CD1c-positive myeloid dendritic cell (primary cell): ENCODE results near the gene CELF4.

Source experiments
- DNase-seq: peaks from one replicate; pipeline ENCODE4 v3.0.0-alpha.2; 2016; ENCODE audit errors: extremely low spot score

Gene CELF4

GRCh38 chr18:37572736-37573135 lies 7.1 kb upstream of the CELF4 start:
- DNase-seq, result no peak

- no peak for DNase-seq
Observed at GRCh38 chr18:37571266-37571665, 5.7 kb upstream of the CELF4 start.

GRCh38 chr18:37570336-37570930 lies 4.8 kb upstream of the CELF4 start:
- DNase-seq, result no peak

- DNase-seq, result no peak
Observed at GRCh38 chr18:37568671-37569070, 3.1 kb upstream of the CELF4 start.

GRCh38 chr18:37567994-37568359 lies 2.4 kb upstream of the CELF4 start:
- DNase-seq, result no peak

- DNase-seq, result no peak
Observed at GRCh38 chr18:37567061-37567993, 1.7 kb upstream of the CELF4 start.

- DNase-seq, result no peak
Observed at GRCh38 chr18:37566479-37567060, 972 bp upstream of the CELF4 start.

- no peak for DNase-seq
Observed at GRCh38 chr18:37565977-37566478, 430 bp upstream of the CELF4 start.

GRCh38 chr18:37564711-37565100 lies 892 bp downstream of the CELF4 start:
- no peak for DNase-seq

GRCh38 chr18:37563931-37564392 lies 1.6 kb downstream of the CELF4 start:
- no peak for DNase-seq

GRCh38 chr18:37561986-37562385 lies 3.6 kb downstream of the CELF4 start:
- DNase-seq, result no peak

- no peak for DNase-seq
Observed at GRCh38 chr18:37560003-37560402, 5.6 kb downstream of the CELF4 start.

- DNase-seq, result no peak
Observed at GRCh38 chr18:37559194-37559593, 6.4 kb downstream of the CELF4 start.

- no peak for DNase-seq
Observed at GRCh38 chr18:37554399-37554787, 11.2 kb downstream of the CELF4 start.

- no peak for DNase-seq
Observed at GRCh38 chr18:37553633-37554398, 11.8 kb downstream of the CELF4 start.

GRCh38 chr18:37552286-37552685 lies 13.3 kb downstream of the CELF4 start:
- DNase-seq, result no peak

GRCh38 chr18:37551846-37552245 lies 13.8 kb downstream of the CELF4 start:
- DNase-seq, result no peak

GRCh38 chr18:37551249-37551648 lies 14.3 kb downstream of the CELF4 start:
- DNase-seq, result no peak

GRCh38 chr18:37550118-37550875 lies 15.3 kb downstream of the CELF4 start:
- no peak for DNase-seq

GRCh38 chr18:37548679-37549289 lies 16.8 kb downstream of the CELF4 start:
- no peak for DNase-seq
